Mesendoderm (in vitro differentiated cells): ENCODE data around the gene ATG9A.
A peak's percentile ranks its signal among the peaks of the same experiment; 100 is the strongest.

ENCODE experiments used
- DNase-seq: peaks from one replicate; pipeline ENCODE4 v3.0.0; 2013
- H2AK5ac ChIP-seq: 2 replicates; pipeline ENCODE4 v1.6.1; 2013; ENCODE audit warnings: low read length, inconsistent platforms
- H2BK120ac ChIP-seq: 2 replicates; pipeline ENCODE4 v1.6.1; 2013; ENCODE audit warnings: low read depth, mild to moderate bottlenecking, low read length, moderate library complexity, mixed read lengths
- H2BK15ac ChIP-seq: replicated peaks from 2 replicates; pipeline ENCODE4 v1.6.1; 2013; ENCODE audit warnings: low read depth, mild to moderate bottlenecking, moderate library complexity
- H2BK5ac ChIP-seq: 2 replicates; pipeline ENCODE4 v1.6.1; 2013; ENCODE audit warnings: low read length, inconsistent platforms
- H3K18ac ChIP-seq: 2 replicates; pipeline ENCODE4 v1.6.1; 2013; ENCODE audit warnings: mild to moderate bottlenecking, low read length, mixed read lengths
- H3K23ac ChIP-seq: one replicate; pipeline ENCODE4 v1.6.1; 2013; ENCODE audit warnings: low read length
- H3K27ac ChIP-seq: 2 replicates; pipeline ENCODE4 v1.5.1; 2013; ENCODE audit warnings: low read depth, mild to moderate bottlenecking, inconsistent platforms, low read length, moderate library complexity
- H3K27me3 ChIP-seq: 2 replicates; pipeline ENCODE4 v1.6.1; 2013; ENCODE audit warnings: low read length, control low read depth, mild to moderate bottlenecking, inconsistent platforms; ENCODE audit not compliant: insufficient read depth, poor library complexity
- H3K36me3 ChIP-seq: 2 replicates; pipeline ENCODE4 v1.6.1; 2013; ENCODE audit warnings: low read length, inconsistent platforms; ENCODE audit not compliant: control insufficient read depth, insufficient read depth
- H3K4ac ChIP-seq: one replicate; pipeline ENCODE4 v1.6.1; 2013; ENCODE audit warnings: low read depth, mild to moderate bottlenecking, low read length, moderate library complexity
- H3K4me1 ChIP-seq: 2 replicates; pipeline ENCODE4 v1.6.1; 2013; ENCODE audit warnings: low read depth, low read length, inconsistent platforms; ENCODE audit not compliant: control insufficient read depth
- H3K4me2 ChIP-seq: 2 replicates; pipeline ENCODE4 v1.6.1; 2013; ENCODE audit warnings: low read length
- H3K4me3 ChIP-seq: 2 replicates; pipeline ENCODE4 v1.5.1; 2013; ENCODE audit warnings: mild to moderate bottlenecking, low read length
- H3K56ac ChIP-seq: one replicate; pipeline ENCODE4 v1.6.1; 2013; ENCODE audit warnings: low read length
- H3K79me1 ChIP-seq: 2 replicates; pipeline ENCODE4 v1.6.1; 2013; ENCODE audit warnings: low read length, inconsistent platforms
- H3K79me2 ChIP-seq: 2 replicates; pipeline ENCODE4 v1.6.1; 2013; ENCODE audit warnings: mild to moderate bottlenecking, low read length; ENCODE audit not compliant: control insufficient read depth, insufficient read depth
- H3K9ac ChIP-seq: 2 replicates; pipeline ENCODE4 v1.6.1; 2013; ENCODE audit warnings: low read length, inconsistent platforms
- H4K5ac ChIP-seq: one replicate; pipeline ENCODE4 v1.6.1; 2013; ENCODE audit warnings: low read length
- H4K8ac ChIP-seq: one replicate; pipeline ENCODE4 v1.6.1; 2013; ENCODE audit warnings: low read depth, mild to moderate bottlenecking, control low read depth, low read length, moderate library complexity
- WGBS: extraction: QIAGEN DNeasy Blood & Tissue Kit; methylation state at CpG from one replicate; pipeline ENCODE4 v1.1.7; 2013; ENCODE audit warnings: low lambda C conversion rate, missing lambda C conversion rate; ENCODE audit not compliant: insufficient coverage; ENCODE audit errors: extremely low coverage; 5-methylcytosine and 5-hydroxymethylcytosine counted together

Gene ATG9A

DNA sequence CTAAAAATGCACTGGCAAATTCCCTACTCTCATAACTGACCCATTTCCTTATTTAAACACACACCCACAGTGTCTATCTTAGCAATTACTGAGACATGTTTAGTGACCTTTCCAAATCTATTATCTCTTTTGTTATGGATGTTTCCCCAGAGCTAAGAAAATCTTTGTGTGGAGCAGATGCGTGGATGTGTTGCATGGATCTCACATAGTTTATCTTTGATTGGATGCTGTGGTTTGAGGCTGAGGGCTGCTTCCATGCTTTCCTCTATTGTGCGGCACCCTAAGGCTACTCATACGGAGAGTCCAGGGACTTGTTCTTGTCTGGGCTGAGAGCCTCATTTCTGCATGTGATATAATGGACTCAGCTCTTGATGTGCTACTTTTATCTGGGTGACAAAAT, 4.9 kb upstream of the ATG9A start:
- Histone ChIP-seq H3K4ac (no peak overlapping the region), H3K56ac (no peak overlapping the region), H2AK5ac (no peak overlapping the region), H3K4me3 (no peak overlapping the region), H3K27ac (no peak overlapping the region), H3K4me1 (no peaks in the 10 kb centered on the region), H4K8ac (no peak overlapping the region), H4K5ac (no peak overlapping the region), H2BK15ac (no peak overlapping the region), H3K18ac (no peak overlapping the region), H3K36me3 (peaks cover 14% of the 10 kb centered on the region), H3K9ac (no peak overlapping the region), H3K27me3 (no peaks in the 10 kb centered on the region), H3K23ac (no peak overlapping the region), H2BK5ac (no peak overlapping the region), H3K79me1 (peaks cover 2% of the 10 kb centered on the region), H2BK120ac (no peak overlapping the region), H3K4me2 (no peak overlapping the region), H3K79me2 (no peaks in the 10 kb centered on the region)
- DNase-seq = no peak
- no CpG with 5 or more reads among the region's 3 CpGs for WGBS

GRCh38 chr2:219230059-219230540, 664 bp upstream of the ATG9A start:
- no peak overlapping the region for H3K23ac ChIP-seq
- H3K4me1 ChIP-seq = peaks cover 4% of the 10 kb centered on the region
- no peak overlapping the region for H2BK5ac ChIP-seq
- H3K27me3 ChIP-seq = no peaks in the 10 kb centered on the region
- H3K27ac ChIP-seq = peak overlapping the region; percentile 89
- peak overlapping the region; percentile 72 for H3K4me2 ChIP-seq
- peak overlapping the region; percentile 87 for H3K4me3 ChIP-seq
- no peak overlapping the region for H2BK120ac ChIP-seq
- H3K56ac ChIP-seq = peak overlapping the region; percentile 92
- H3K79me1 ChIP-seq = peaks cover 12% of the 10 kb centered on the region
- H2BK15ac ChIP-seq = no peak overlapping the region
- peaks cover 4% of the 10 kb centered on the region for H3K36me3 ChIP-seq
- no CpG with 5 or more reads among the region's 24 CpGs for WGBS
- no peak overlapping the region for H4K5ac ChIP-seq
- peak overlapping the region; percentile 88 for H3K9ac ChIP-seq
- peak overlapping the region; percentile 81 for H3K4ac ChIP-seq
- peak overlapping the region; percentile 21 for H3K18ac ChIP-seq
- no peak overlapping the region for H4K8ac ChIP-seq
- H3K79me2 ChIP-seq = peaks cover 6% of the 10 kb centered on the region
- peak; percentile 79 for DNase-seq
- H2AK5ac ChIP-seq = no peak overlapping the region

DNA sequence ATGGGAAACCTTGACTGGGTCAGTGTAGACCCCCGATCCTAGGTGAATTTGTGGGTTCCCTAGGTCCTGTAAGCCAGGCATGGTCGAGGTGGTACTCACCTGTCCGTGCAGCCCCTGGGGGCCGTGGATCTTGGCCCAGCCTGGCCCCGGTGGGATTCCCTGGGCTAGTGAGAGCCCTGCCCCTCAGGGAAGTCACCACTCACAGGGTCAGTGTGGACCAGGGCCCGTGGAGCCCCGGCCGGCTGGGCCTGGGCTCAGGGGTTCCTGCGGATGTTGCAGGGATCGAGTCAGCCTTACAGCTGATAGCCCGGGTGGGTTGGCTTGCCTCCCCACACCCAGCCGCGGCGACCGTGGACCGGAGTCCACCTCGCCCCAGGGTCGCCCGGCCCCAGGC, 528 bp downstream of the ATG9A start:
- peaks cover 12% of the 10 kb centered on the region for H3K79me1 ChIP-seq
- H2BK5ac ChIP-seq = no peak overlapping the region
- peak overlapping the region; percentile 84 for H3K9ac ChIP-seq
- peak overlapping the region; percentile 64 for H3K4ac ChIP-seq
- H3K4me2 ChIP-seq = peak overlapping the region; percentile 99
- H4K5ac ChIP-seq = no peak overlapping the region
- H3K56ac ChIP-seq = peak overlapping the region; percentile 87
- H3K18ac ChIP-seq = peak overlapping the region; percentile 91
- H4K8ac ChIP-seq = no peak overlapping the region
- peak overlapping the region; percentile 88 for H3K4me3 ChIP-seq
- H3K79me2 ChIP-seq = peaks cover 6% of the 10 kb centered on the region
- WGBS = no CpG with 5 or more reads among the region's 19 CpGs
- H2BK120ac ChIP-seq = no peak overlapping the region
- no peaks in the 10 kb centered on the region for H3K27me3 ChIP-seq
- H3K4me1 ChIP-seq = peaks cover 4% of the 10 kb centered on the region
- H3K27ac ChIP-seq = no peak overlapping the region
- no peak overlapping the region for H2BK15ac ChIP-seq
- no peak for DNase-seq
- H3K23ac ChIP-seq = peak overlapping the region; percentile 1
- no peak overlapping the region for H2AK5ac ChIP-seq
- H3K36me3 ChIP-seq = peaks cover 4% of the 10 kb centered on the region

DNA sequence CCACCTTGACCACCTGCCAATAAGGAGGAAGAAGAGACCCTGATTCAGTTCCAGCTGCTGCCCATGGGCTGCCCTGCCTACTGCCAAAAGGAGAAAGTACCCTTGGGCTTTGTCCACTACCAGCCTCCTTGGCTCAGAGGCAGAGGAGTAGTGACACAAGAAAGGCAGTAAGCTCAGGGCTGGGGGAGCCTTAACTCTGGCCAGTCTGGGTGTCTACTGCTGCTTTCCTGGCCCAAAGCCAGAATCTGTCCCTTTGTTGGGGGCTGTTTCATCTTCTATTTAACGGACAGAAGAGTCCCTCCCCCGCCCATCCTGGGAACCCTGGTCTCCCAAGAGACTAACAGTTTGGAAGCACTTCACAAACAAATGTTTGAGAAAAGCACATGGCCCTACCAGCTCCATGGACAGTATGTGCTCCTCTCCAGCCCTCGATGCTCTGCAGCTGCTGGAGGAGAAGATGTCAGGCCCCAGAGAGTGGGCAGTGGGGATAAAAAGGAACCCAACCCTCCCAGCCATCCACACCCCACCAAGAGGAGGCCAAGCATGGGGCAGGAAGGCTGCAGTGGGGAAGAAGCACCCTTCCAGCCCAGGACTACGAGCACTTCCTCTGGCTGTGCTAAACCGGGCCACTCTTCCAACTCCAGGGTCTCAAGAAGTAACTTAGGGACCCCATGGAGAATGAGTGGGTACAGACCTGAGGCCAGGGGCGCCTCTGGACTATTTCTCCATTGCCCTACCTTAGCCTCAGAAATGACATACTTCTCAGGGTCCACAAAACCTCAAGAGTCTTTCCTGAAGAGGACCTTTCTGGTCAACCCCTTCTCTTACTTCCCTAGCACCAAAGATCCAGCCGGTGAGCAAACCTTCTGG, 1.2 kb downstream of the ATG9A start:
- Histone ChIP-seq H3K36me3 (peaks cover 6% of the 10 kb centered on the region), H3K9ac (peak overlapping the region; percentile 84), H3K4me3 (peak overlapping the region; percentile 88), H3K4me2 (peak overlapping the region; percentile 99), H3K23ac (no peak overlapping the region), H2BK5ac (no peak overlapping the region), H2BK120ac (no peak overlapping the region), H3K27ac (no peak overlapping the region), H3K4ac (peak overlapping the region; percentile 64), H2AK5ac (no peak overlapping the region), H3K27me3 (no peaks in the 10 kb centered on the region), H3K18ac (peak overlapping the region; percentile 91), H4K5ac (no peak overlapping the region), H3K56ac (peak overlapping the region; percentile 87), H3K79me1 (peaks cover 12% of the 10 kb centered on the region), H2BK15ac (no peak overlapping the region), H3K79me2 (peaks cover 6% of the 10 kb centered on the region), H3K4me1 (peaks cover 4% of the 10 kb centered on the region), H4K8ac (no peak overlapping the region)
- WGBS = no CpG with 5 or more reads among the region's 7 CpGs
- DNase-seq = no peak

DNA sequence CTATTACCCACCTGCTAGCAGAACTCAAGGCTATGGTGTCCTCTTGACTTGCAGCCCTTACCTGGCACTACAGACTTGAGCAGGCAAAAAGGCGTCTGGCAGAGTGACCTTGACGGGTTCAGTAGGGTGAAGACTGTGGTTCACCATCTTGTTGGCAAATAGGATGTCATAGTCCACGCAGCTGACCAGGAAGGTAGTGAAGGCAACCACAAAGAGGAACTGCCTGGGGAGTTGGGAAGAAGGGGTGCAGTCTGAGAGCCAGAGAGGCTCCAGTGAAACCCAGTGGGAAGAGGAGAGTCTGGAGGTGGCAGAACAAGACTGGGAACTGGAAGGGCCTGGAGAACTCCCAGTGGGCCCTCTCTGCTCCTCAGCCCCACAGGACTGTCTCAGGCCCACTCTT, 4.1 kb downstream of the ATG9A start:
- Histone ChIP-seq H3K79me1 (peaks cover 10% of the 10 kb centered on the region), H4K8ac (no peak overlapping the region), H3K4me1 (peaks cover 4% of the 10 kb centered on the region), H3K79me2 (peaks cover 6% of the 10 kb centered on the region), H3K56ac (no peak overlapping the region), H3K18ac (no peak overlapping the region), H3K9ac (no peak overlapping the region), H3K36me3 (peaks cover 1% of the 10 kb centered on the region), H3K4me3 (no peak overlapping the region), H3K27me3 (no peaks in the 10 kb centered on the region), H2BK15ac (no peak overlapping the region), H3K27ac (no peak overlapping the region), H3K4ac (no peak overlapping the region), H2AK5ac (no peak overlapping the region), H4K5ac (no peak overlapping the region), H2BK120ac (no peak overlapping the region), H2BK5ac (no peak overlapping the region), H3K4me2 (no peak overlapping the region), H3K23ac (no peak overlapping the region)
- DNase-seq = no peak
- WGBS = no CpG with 5 or more reads among the region's 3 CpGs
